Immature natural killer cell (primary cell): ENCODE results near the gene TMSB10. TPM values are rescaled to one million over a fixed set of nuclear protein-coding genes. Genes with fewer than 3 reads are reported as not detected.

Experiments used
- polyA plus RNA-seq, 3 donors: library from polyadenylated mRNA; unstranded; fragments of 300-500 nt; fragmentation: Illumina TruSeq; gene quantifications; one replicate each; pipeline ENCODE4 v1.2.3, GENCODE V29; 2021

The TMSB10 gene
- polyA plus RNA-seq, 3 donors from 2014 or later = 4,386 to 7,531 (median 5,397) TPM

Other genes starting within 250 kb of the TMSB10 start
- gene TRABD2A, start 24.6 kb upstream of the TMSB10 start, polyA plus RNA-seq = 1 to 10 TPM in 1 of 3 donors, under 1 TPM in 1, not detected in 1; 0.66 to 3.0 TPM
- gene KCMF1, start 65.5 kb downstream of the TMSB10 start, polyA plus RNA-seq = 10 to 100 TPM; 19.4 to 29.2 (median 25.5) TPM
- gene TCF7L1, start 227.7 kb downstream of the TMSB10 start, polyA plus RNA-seq = under 1 TPM in 1 of 3 donors, not detected in 2; 0.12 TPM